Measurements from ENCODE around the gene TMEM253. TPM values are rescaled to one million over a fixed set of nuclear protein-coding genes. Genes with fewer than 3 reads are reported as not detected.

TMEM253 gene
- total RNA-seq, 1 experiment from 2014 or later: not detected

- TF ChIP-seq EZH2phosphoT487 (IDR thresholded peaks at IDR 0.05; ENCODE audit: borderline replicate concordance, low read length): no peak
- TF ChIP-seq CTCF (conservative IDR thresholded peaks at IDR 0.05; ENCODE audit: low read depth, low read length): no peak
- TF ChIP-seq EZH2 (IDR thresholded peaks at IDR 0.05; ENCODE audit: low read length, unreplicated experiment): no peak
- Histone ChIP-seq H3K9me2 (replicated peaks; ENCODE audit: low read length) (no peaks in the 10 kb centered on the region), H3K79me2 (ENCODE audit: low read length) (no peaks in the 10 kb centered on the region), H3K4me3 (ENCODE audit: low read length) (no peak overlapping the region), H4K20me1 (ENCODE audit: low read length) (no peaks in the 10 kb centered on the region), H3K9ac (ENCODE audit: low read length) (no peak overlapping the region), H3K4me2 (ENCODE audit: low read length) (no peak overlapping the region), H3K27ac (ENCODE audit: low read length) (no peak overlapping the region), H3K9me3 (ENCODE audit: low read length) (no peaks in the 10 kb centered on the region), H2AFZ (ENCODE audit: low read length) (no peak overlapping the region), H3K36me3 (ENCODE audit: low read depth, low read length) (no peaks in the 10 kb centered on the region), H3K27me3 (ENCODE audit: low read length) (peaks cover 26% of the 10 kb centered on the region), H3K4me1 (ENCODE audit: insufficient read depth, low read length) (0 out of 2 replicates have a peak, but pooled peaks cover 4% of the 10 kb centered on the region), H3F3A (ENCODE audit: low read length, unreplicated experiment) (no peaks in the 10 kb centered on the region)
- ChIA-PET CTCF (no interaction called here), POLR2A (ENCODE audit: unreplicated experiment) (no interaction called here)
- ATAC-seq (no peak), DNase-seq (no peak)
- intact Hi-C loops (cut with micrococcal nuclease): no loop called here
- no TSS peak for BruUV-seq (replicated peaks)
These were observed 19.8 kb downstream of the TMEM253 start for GRCh38 chr14:21120686-21121085.

GRCh38 chr14:21121122-21121521, 20.3 kb downstream of the TMEM253 start:
- Histone ChIP-seq H3K36me3 (ENCODE audit: low read depth, low read length) (no peaks in the 10 kb centered on the region), H3K27ac (ENCODE audit: low read length) (no peak overlapping the region), H3K4me1 (ENCODE audit: insufficient read depth, low read length) (0 out of 2 replicates have a peak, but pooled peaks cover 4% of the 10 kb centered on the region), H3K27me3 (ENCODE audit: low read length) (peaks cover 31% of the 10 kb centered on the region), H3K4me2 (ENCODE audit: low read length) (no peak overlapping the region), H3K9me2 (replicated peaks; ENCODE audit: low read length) (no peaks in the 10 kb centered on the region), H3K9me3 (ENCODE audit: low read length) (no peaks in the 10 kb centered on the region), H3K79me2 (ENCODE audit: low read length) (no peaks in the 10 kb centered on the region), H3F3A (ENCODE audit: low read length, unreplicated experiment) (no peaks in the 10 kb centered on the region), H2AFZ (ENCODE audit: low read length) (no peak overlapping the region), H3K4me3 (ENCODE audit: low read length) (no peak overlapping the region), H4K20me1 (ENCODE audit: low read length) (no peaks in the 10 kb centered on the region), H3K9ac (ENCODE audit: low read length) (no peak overlapping the region)
- no TSS peak for BruUV-seq (replicated peaks)
- POLR2A ChIA-PET (ENCODE audit: unreplicated experiment): no interaction called here
- DNase-seq (peak; percentile 35), ATAC-seq (peak; percentile 60)
- TF ChIP-seq EZH2phosphoT487 (IDR thresholded peaks at IDR 0.05; ENCODE audit: borderline replicate concordance, low read length) (no peak), CTCF (conservative IDR thresholded peaks at IDR 0.05; ENCODE audit: low read depth, low read length) (no peak), EZH2 (IDR thresholded peaks at IDR 0.05; ENCODE audit: low read length, unreplicated experiment) (no peak)
- CTCF ChIA-PET: no interaction called here
- intact Hi-C loops (cut with micrococcal nuclease): no loop called here

- H4K20me1 ChIP-seq (ENCODE audit: low read length): no peaks in the 10 kb centered on the region
- no peaks in the 10 kb centered on the region for H3F3A ChIP-seq (ENCODE audit: low read length, unreplicated experiment)
- H3K27ac ChIP-seq (ENCODE audit: low read length): no peak overlapping the region
- peaks cover 37% of the 10 kb centered on the region for H3K27me3 ChIP-seq (ENCODE audit: low read length)
- no peaks in the 10 kb centered on the region for H3K79me2 ChIP-seq (ENCODE audit: low read length)
- POLR2A ChIA-PET (ENCODE audit: unreplicated experiment): no interaction called here
- no peaks in the 10 kb centered on the region for H3K9me3 ChIP-seq (ENCODE audit: low read length)
- no TSS peak for BruUV-seq (replicated peaks)
- intact Hi-C loops (cut with micrococcal nuclease): no loop called here
- H3K4me2 ChIP-seq (ENCODE audit: low read length): no peak overlapping the region
- TF ChIP-seq CTCF (conservative IDR thresholded peaks at IDR 0.05; ENCODE audit: low read depth, low read length): no peak
- no peak for TF ChIP-seq EZH2phosphoT487 (IDR thresholded peaks at IDR 0.05; ENCODE audit: borderline replicate concordance, low read length)
- TF ChIP-seq EZH2 (IDR thresholded peaks at IDR 0.05; ENCODE audit: low read length, unreplicated experiment): no peak
- no peak overlapping the region for H3K9ac ChIP-seq (ENCODE audit: low read length)
- 0 out of 2 replicates have a peak, but pooled peaks cover 4% of the 10 kb centered on the region for H3K4me1 ChIP-seq (ENCODE audit: insufficient read depth, low read length)
- H3K36me3 ChIP-seq (ENCODE audit: low read depth, low read length): no peaks in the 10 kb centered on the region
- ATAC-seq (no peak), DNase-seq (no peak)
- H3K4me3 ChIP-seq (ENCODE audit: low read length): no peak overlapping the region
- no peaks in the 10 kb centered on the region for H3K9me2 ChIP-seq (replicated peaks; ENCODE audit: low read length)
- CTCF ChIA-PET: no interaction called here
- H2AFZ ChIP-seq (ENCODE audit: low read length): no peak overlapping the region
These were observed 22.6 kb downstream of the TMEM253 start for GRCh38 chr14:21123429-21123828.

All from PC-3 (cell line).